Measurements from ENCODE around the gene ENOX1. TPM values are rescaled to one million over a fixed set of nuclear protein-coding genes. Genes with fewer than 3 reads are reported as not detected.

ENOX1 gene
- total RNA-seq, 1 experiment from 2014 or later: 11.9 TPM

- no peak overlapping the region for H3K4me3 ChIP-seq
- H3K9me3 ChIP-seq (replicated peaks): no peaks in the 10 kb centered on the region
- DNase-seq: no peak
- H3K36me3 ChIP-seq: no peaks in the 10 kb centered on the region
- no peaks in the 10 kb centered on the region for H3K27me3 ChIP-seq
- H3K27ac ChIP-seq: no peak overlapping the region
- H3K4me1 ChIP-seq: peaks cover 26% of the 10 kb centered on the region
Measured at GRCh38 chr13:43518833-43519232, 267.9 kb downstream of the ENOX1 start.

GRCh38 chr13:43516401-43516833 is 270.4 kb downstream of the ENOX1 start:
- Histone ChIP-seq H3K4me3 (no peak overlapping the region), H3K4me1 (peaks cover 15% of the 10 kb centered on the region), H3K36me3 (no peaks in the 10 kb centered on the region), H3K27me3 (no peaks in the 10 kb centered on the region), H3K9me3 (replicated peaks) (no peaks in the 10 kb centered on the region), H3K27ac (no peak overlapping the region)
- DNase-seq: peak; percentile 7 to 60

- H3K27me3 ChIP-seq: no peaks in the 10 kb centered on the region
- H3K27ac ChIP-seq: 0 out of 2 replicates have a peak overlapping the region, but pooled peaks have one; percentile 6
- peak; percentile 16 to 46 for DNase-seq
- H3K36me3 ChIP-seq: no peaks in the 10 kb centered on the region
- no peaks in the 10 kb centered on the region for H3K9me3 ChIP-seq (replicated peaks)
- peaks cover 15% of the 10 kb centered on the region for H3K4me1 ChIP-seq
- no peak overlapping the region for H3K4me3 ChIP-seq
Measured at GRCh38 chr13:43515531-43515930, 271.2 kb downstream of the ENOX1 start.

- Histone ChIP-seq H3K36me3 (no peaks in the 10 kb centered on the region), H3K4me3 (no peak overlapping the region), H3K27me3 (no peaks in the 10 kb centered on the region), H3K27ac (no peak overlapping the region), H3K4me1 (peaks cover 15% of the 10 kb centered on the region), H3K9me3 (replicated peaks) (no peaks in the 10 kb centered on the region)
- DNase-seq: no peak
Measured at GRCh38 chr13:43514311-43514710, 272.5 kb downstream of the ENOX1 start.

- no peaks in the 10 kb centered on the region for H3K9me3 ChIP-seq (replicated peaks)
- H3K36me3 ChIP-seq: no peaks in the 10 kb centered on the region
- no peak overlapping the region for H3K4me3 ChIP-seq
- peaks cover 15% of the 10 kb centered on the region for H3K4me1 ChIP-seq
- DNase-seq: no peak
- H3K27me3 ChIP-seq: no peaks in the 10 kb centered on the region
- no peak overlapping the region for H3K27ac ChIP-seq
Measured at GRCh38 chr13:43512221-43512620, 274.6 kb downstream of the ENOX1 start.

- Histone ChIP-seq H3K27me3 (no peaks in the 10 kb centered on the region), H3K4me3 (no peak overlapping the region), H3K9me3 (replicated peaks) (no peaks in the 10 kb centered on the region), H3K27ac (no peak overlapping the region), H3K36me3 (no peaks in the 10 kb centered on the region), H3K4me1 (peaks cover 8% of the 10 kb centered on the region)
- no peak for DNase-seq
Measured at GRCh38 chr13:43510956-43511901, 275.5 kb downstream of the ENOX1 start.

- H3K9me3 ChIP-seq (replicated peaks): no peaks in the 10 kb centered on the region
- H3K27ac ChIP-seq: no peak overlapping the region
- no peaks in the 10 kb centered on the region for H3K4me1 ChIP-seq
- no peaks in the 10 kb centered on the region for H3K36me3 ChIP-seq
- H3K27me3 ChIP-seq: no peaks in the 10 kb centered on the region
- no peak overlapping the region for H3K4me3 ChIP-seq
- no peak for DNase-seq
Measured at GRCh38 chr13:43495732-43496131, 291.0 kb downstream of the ENOX1 start.

- Histone ChIP-seq H3K27me3 (no peaks in the 10 kb centered on the region), H3K9me3 (replicated peaks) (no peaks in the 10 kb centered on the region), H3K4me1 (no peaks in the 10 kb centered on the region), H3K4me3 (no peak overlapping the region), H3K36me3 (no peaks in the 10 kb centered on the region), H3K27ac (no peak overlapping the region)
- DNase-seq: no peak
Measured at GRCh38 chr13:43494206-43494605, 292.6 kb downstream of the ENOX1 start.

- Histone ChIP-seq H3K27me3 (no peaks in the 10 kb centered on the region), H3K4me3 (no peak overlapping the region), H3K27ac (no peak overlapping the region), H3K4me1 (no peaks in the 10 kb centered on the region), H3K9me3 (replicated peaks) (no peaks in the 10 kb centered on the region), H3K36me3 (no peaks in the 10 kb centered on the region)
- DNase-seq: no peak
Measured at GRCh38 chr13:43493496-43494000, 293.2 kb downstream of the ENOX1 start.

- no peaks in the 10 kb centered on the region for H3K9me3 ChIP-seq (replicated peaks)
- no peaks in the 10 kb centered on the region for H3K4me1 ChIP-seq
- H3K4me3 ChIP-seq: no peak overlapping the region
- no peak overlapping the region for H3K27ac ChIP-seq
- DNase-seq: no peak
- H3K27me3 ChIP-seq: no peaks in the 10 kb centered on the region
- no peaks in the 10 kb centered on the region for H3K36me3 ChIP-seq
Measured at GRCh38 chr13:43492745-43493144, 294.0 kb downstream of the ENOX1 start.

GRCh38 chr13:43492311-43492710 is 294.5 kb downstream of the ENOX1 start:
- no peak overlapping the region for H3K27ac ChIP-seq
- H3K36me3 ChIP-seq: no peaks in the 10 kb centered on the region
- H3K9me3 ChIP-seq (replicated peaks): no peaks in the 10 kb centered on the region
- no peak for DNase-seq
- no peaks in the 10 kb centered on the region for H3K27me3 ChIP-seq
- H3K4me1 ChIP-seq: no peaks in the 10 kb centered on the region
- H3K4me3 ChIP-seq: no peak overlapping the region

GRCh38 chr13:43489233-43489632 is 297.5 kb downstream of the ENOX1 start:
- no peaks in the 10 kb centered on the region for H3K9me3 ChIP-seq (replicated peaks)
- H3K4me3 ChIP-seq: no peak overlapping the region
- H3K27ac ChIP-seq: no peak overlapping the region
- no peaks in the 10 kb centered on the region for H3K4me1 ChIP-seq
- no peaks in the 10 kb centered on the region for H3K36me3 ChIP-seq
- no peaks in the 10 kb centered on the region for H3K27me3 ChIP-seq
- DNase-seq: peak in 1 of 2 experiments; percentile 4

- Histone ChIP-seq H3K9me3 (replicated peaks) (no peaks in the 10 kb centered on the region), H3K4me3 (no peak overlapping the region), H3K27me3 (no peaks in the 10 kb centered on the region), H3K36me3 (no peaks in the 10 kb centered on the region), H3K4me1 (no peaks in the 10 kb centered on the region), H3K27ac (no peak overlapping the region)
- no peak for DNase-seq
Measured at GRCh38 chr13:43487885-43488284, 298.9 kb downstream of the ENOX1 start.

- Histone ChIP-seq H3K4me3 (no peak overlapping the region), H3K9me3 (replicated peaks) (no peaks in the 10 kb centered on the region), H3K36me3 (no peaks in the 10 kb centered on the region), H3K4me1 (no peaks in the 10 kb centered on the region), H3K27me3 (no peaks in the 10 kb centered on the region), H3K27ac (no peak overlapping the region)
- no peak for DNase-seq
Measured at GRCh38 chr13:43487461-43487860, 299.3 kb downstream of the ENOX1 start.

- Histone ChIP-seq H3K27me3 (no peaks in the 10 kb centered on the region), H3K4me3 (no peak overlapping the region), H3K27ac (no peak overlapping the region), H3K4me1 (no peaks in the 10 kb centered on the region), H3K36me3 (no peaks in the 10 kb centered on the region), H3K9me3 (replicated peaks) (no peaks in the 10 kb centered on the region)
- DNase-seq: peak in 1 of 2 experiments; percentile 3
Measured at GRCh38 chr13:43484432-43485225, 302.1 kb downstream of the ENOX1 start.
